Type B pancreatic cell (in vitro differentiated cells): Measurements from ENCODE around the gene MAP2. TPM values are rescaled to one million over a fixed set of nuclear protein-coding genes. Genes with fewer than 3 reads are reported as not detected.
"Not testable (repeated sequence)": the region's sequence is repeated elsewhere in the genome, so short reads cannot be mapped to it uniquely, and the experiment has no call there.

Experiments used
- DNase-seq: peaks from one replicate; pipeline ENCODE4 v3.0.0; 2021; ENCODE audit warnings: mixed read lengths; ENCODE audit not compliant: unreplicated experiment; ENCODE audit errors: extremely low spot score
- H3K27ac Mint-ChIP-seq: 2 replicates; pipeline ENCODE4 v1.8.0; 2021; ENCODE audit warnings: mild to moderate bottlenecking, mixed read lengths
- H3K27me3 Mint-ChIP-seq: 2 replicates; pipeline ENCODE4 v1.8.0; 2021; ENCODE audit warnings: mixed read lengths
- H3K36me3 Mint-ChIP-seq: 2 replicates; pipeline ENCODE4 v1.8.0; 2021; ENCODE audit warnings: mixed read lengths
- H3K4me1 Mint-ChIP-seq: one replicate; pipeline ENCODE4 v1.8.0; 2021; ENCODE audit warnings: mixed read lengths; ENCODE audit not compliant: unreplicated experiment
- H3K4me3 Mint-ChIP-seq: 2 replicates; pipeline ENCODE4 v1.8.0; 2021; ENCODE audit warnings: mild to moderate bottlenecking, mixed read lengths
- H3K9me3 Mint-ChIP-seq: 2 replicates; pipeline ENCODE4 v1.8.0; 2021; ENCODE audit warnings: mixed read lengths
- total RNA-seq: library from RNA; stranded (reverse); gene quantifications from 2 replicates; pipeline ENCODE4 v1.2.1, GENCODE V29; 2021; ENCODE audit warnings: low replicate concordance
- TF ChIP-seq, protein P1 (sequence below): fragments of 200-600 bp; sonication (generic); conservative IDR thresholded peaks from 2 replicates; pipeline ENCODE4 v1.5.0; 2021; ENCODE audit warnings: antibody characterized with exemption, mild to moderate bottlenecking

MAP2 gene
- total RNA-seq, 1 donor from 2014 or later: 37.5 TPM

DNA sequence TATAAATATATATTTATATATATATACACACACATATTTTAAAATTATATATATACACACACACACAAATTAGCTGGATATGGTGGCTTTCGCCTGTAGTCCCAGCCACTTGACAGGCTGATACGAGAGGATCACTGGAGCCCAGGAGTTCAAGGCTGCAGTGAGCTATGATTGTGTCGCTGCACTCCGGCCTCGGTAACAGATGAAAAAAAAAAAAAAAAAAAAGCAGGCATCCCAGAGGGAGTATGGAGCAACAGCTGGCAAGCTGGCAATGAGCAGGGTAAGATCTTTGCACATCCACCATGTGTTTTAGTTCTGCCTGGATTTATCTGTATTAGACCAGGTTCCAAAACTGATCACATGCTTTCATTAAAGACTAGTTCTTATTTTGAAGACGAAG, 170.1 kb downstream of the MAP2 start:
- H3K4me3 Mint-ChIP-seq: no peak overlapping the region
- H3K27ac Mint-ChIP-seq: no peak overlapping the region
- no peak for DNase-seq
- no peaks in the 10 kb centered on the region for H3K9me3 Mint-ChIP-seq
- no peaks in the 10 kb centered on the region for H3K36me3 Mint-ChIP-seq
- no peaks in the 10 kb centered on the region for H3K27me3 Mint-ChIP-seq
- TF ChIP-seq, protein P1, sequence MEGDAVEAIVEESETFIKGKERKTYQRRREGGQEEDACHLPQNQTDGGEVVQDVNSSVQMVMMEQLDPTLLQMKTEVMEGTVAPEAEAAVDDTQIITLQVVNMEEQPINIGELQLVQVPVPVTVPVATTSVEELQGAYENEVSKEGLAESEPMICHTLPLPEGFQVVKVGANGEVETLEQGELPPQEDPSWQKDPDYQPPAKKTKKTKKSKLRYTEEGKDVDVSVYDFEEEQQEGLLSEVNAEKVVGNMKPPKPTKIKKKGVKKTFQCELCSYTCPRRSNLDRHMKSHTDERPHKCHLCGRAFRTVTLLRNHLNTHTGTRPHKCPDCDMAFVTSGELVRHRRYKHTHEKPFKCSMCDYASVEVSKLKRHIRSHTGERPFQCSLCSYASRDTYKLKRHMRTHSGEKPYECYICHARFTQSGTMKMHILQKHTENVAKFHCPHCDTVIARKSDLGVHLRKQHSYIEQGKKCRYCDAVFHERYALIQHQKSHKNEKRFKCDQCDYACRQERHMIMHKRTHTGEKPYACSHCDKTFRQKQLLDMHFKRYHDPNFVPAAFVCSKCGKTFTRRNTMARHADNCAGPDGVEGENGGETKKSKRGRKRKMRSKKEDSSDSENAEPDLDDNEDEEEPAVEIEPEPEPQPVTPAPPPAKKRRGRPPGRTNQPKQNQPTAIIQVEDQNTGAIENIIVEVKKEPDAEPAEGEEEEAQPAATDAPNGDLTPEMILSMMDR: no peak
- H3K4me1 Mint-ChIP-seq: no peaks in the 10 kb centered on the region

DNA sequence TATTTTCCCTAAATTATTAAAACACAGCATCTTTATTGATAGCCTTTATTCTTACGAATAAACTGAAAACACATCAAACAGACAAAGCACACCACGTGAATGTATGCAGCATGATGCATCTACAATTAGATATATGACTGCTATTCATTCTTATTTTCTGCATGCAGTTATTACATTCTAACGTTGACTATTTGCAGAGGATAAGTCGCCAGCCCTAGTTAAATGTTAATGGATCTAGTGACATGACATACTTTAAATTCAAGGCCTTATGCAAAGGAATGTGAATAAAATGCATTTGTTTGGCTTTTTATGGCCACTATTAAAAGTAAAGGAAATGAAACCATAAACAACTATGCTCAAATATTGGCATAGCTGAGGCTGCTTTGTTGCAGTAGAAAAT, 172.4 kb downstream of the MAP2 start:
- Mint-ChIP-seq H3K27me3 (no peaks in the 10 kb centered on the region), H3K9me3 (no peaks in the 10 kb centered on the region), H3K36me3 (no peaks in the 10 kb centered on the region), H3K4me1 (peaks cover 9% of the 10 kb centered on the region), H3K27ac (no peak overlapping the region), H3K4me3 (no peak overlapping the region)
- DNase-seq: no peak
- TF ChIP-seq, protein P1: no peak

DNA sequence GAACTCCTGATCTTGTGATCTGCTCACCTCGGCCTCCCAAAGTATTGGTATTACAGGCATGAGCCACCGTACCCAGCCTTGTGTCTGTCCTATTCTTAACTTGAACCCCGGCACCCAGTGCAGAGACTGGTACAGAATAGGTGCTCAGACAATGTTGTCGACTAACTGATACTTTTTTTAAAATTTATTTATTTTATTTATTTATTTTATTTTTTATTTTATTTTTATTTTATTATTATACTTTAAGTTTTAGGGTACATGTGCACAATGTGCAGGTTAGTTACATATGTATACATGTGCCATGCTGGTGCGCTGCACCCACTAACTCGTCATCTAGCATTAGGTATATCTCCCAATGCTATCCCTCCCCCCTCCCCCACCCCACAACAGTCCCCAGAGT, 174.4 kb downstream of the MAP2 start:
- DNase-seq, H3K9me3 Mint-ChIP-seq, H3K27me3 Mint-ChIP-seq, H3K4me3 Mint-ChIP-seq, H3K4me1 Mint-ChIP-seq, H3K27ac Mint-ChIP-seq, H3K36me3 Mint-ChIP-seq: not testable (repeated sequence)

DNA sequence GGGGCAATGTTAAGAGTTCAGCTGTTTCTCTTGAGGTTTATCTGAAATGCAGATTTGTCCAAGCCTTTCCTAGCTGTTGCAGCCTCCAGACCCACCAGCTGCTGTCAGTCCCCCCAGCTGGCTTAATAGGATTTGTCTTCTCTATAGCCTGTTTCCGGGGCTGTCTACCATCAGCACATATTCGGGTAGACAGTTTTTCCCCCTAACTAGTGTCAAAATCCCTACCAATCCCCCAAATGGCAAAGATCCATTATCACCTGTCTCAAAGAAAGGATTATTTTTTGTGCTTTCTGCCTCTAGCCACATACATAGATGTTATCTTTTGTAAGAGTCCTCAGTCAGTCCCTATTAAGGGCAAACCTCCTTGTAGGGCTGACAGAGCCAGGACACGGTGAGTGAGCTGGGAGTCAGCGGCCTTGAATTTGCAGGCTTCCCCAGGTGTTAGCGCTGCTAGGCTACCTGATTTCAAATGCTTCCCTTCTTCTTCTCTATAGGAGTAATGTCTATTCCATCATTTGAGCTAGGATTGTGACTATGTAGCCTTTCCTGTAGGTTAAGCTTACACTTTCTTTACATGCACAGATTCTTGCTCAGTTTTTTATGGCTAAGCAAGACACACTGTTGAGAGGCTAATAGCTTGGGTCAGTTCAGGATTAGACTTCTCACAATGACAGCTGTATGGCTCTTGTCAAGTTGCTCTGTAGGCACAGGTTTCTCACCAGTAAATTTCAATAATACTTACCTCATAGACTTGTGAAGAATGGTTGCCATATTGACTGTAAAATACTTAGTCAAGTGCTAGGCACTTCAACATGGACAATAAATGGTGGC, 176.7 kb downstream of the MAP2 start:
- no peaks in the 10 kb centered on the region for H3K27me3 Mint-ChIP-seq
- no peaks in the 10 kb centered on the region for H3K36me3 Mint-ChIP-seq
- no peak overlapping the region for H3K4me3 Mint-ChIP-seq
- no peak for DNase-seq
- no peaks in the 10 kb centered on the region for H3K9me3 Mint-ChIP-seq
- H3K27ac Mint-ChIP-seq: no peak overlapping the region
- H3K4me1 Mint-ChIP-seq: peaks cover 9% of the 10 kb centered on the region
- TF ChIP-seq, protein P1: no peak

DNA sequence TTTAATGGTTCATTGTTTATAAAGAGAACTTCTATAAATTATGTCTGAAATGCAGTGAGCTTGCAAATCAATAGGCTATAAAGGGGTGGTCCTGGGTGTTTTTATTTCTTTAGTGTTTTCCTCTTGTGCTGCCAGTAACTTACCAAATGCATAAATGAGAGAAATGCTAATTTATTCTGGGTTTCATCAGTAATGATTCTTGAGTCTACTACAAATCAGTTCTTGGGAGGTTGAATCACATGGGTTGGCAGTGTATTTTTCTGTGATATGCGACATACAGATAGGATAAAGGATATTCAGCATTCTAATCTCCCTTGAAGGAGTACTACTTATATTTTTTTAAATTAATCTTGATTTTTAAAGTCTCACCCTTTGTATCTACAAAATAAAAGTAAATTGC, 177.7 kb downstream of the MAP2 start:
- H3K4me3 Mint-ChIP-seq: no peak overlapping the region
- DNase-seq: no peak
- H3K36me3 Mint-ChIP-seq: no peaks in the 10 kb centered on the region
- H3K9me3 Mint-ChIP-seq: no peaks in the 10 kb centered on the region
- TF ChIP-seq, protein P1: no peak
- peaks cover 9% of the 10 kb centered on the region for H3K4me1 Mint-ChIP-seq
- no peaks in the 10 kb centered on the region for H3K27me3 Mint-ChIP-seq
- no peak overlapping the region for H3K27ac Mint-ChIP-seq

DNA sequence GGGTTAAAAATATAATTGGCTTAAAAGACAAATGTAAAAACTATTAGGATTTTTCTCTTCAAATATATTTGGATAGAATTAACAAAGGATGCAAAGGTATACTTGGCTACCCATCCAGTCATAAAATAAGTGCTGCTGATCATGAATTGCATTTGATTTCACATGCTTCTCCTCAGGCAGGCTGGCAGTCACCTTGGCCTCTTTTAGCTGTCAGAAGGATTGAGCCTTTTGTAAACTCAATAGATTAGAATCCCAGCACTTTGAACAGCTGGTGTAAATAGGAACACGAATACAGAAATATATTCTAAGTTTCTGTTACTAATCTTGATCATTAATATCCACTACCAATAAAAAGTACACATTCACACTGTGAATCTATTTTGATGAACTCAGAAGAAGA, 178.4 kb downstream of the MAP2 start:
- TF ChIP-seq, protein P1: no peak
- Mint-ChIP-seq H3K4me3 (no peak overlapping the region), H3K36me3 (no peaks in the 10 kb centered on the region), H3K27me3 (no peaks in the 10 kb centered on the region), H3K4me1 (peaks cover 9% of the 10 kb centered on the region), H3K9me3 (no peaks in the 10 kb centered on the region), H3K27ac (no peak overlapping the region)
- DNase-seq: no peak
